K562 (cell line): Measurements from ENCODE around the gene STK33.

Experiments used
- CHCHD3 ChIP-seq: fragments of 250-450 bp; sonication (Bioruptor Pico); IDR thresholded peaks from 2 replicates; pipeline ENCODE4 v2.1.2; 2022; ENCODE audit warnings: mild to moderate bottlenecking
- CTCF ChIP-seq, 3 experiments: IDR thresholded peaks in 2 of 3; conservative IDR thresholded peaks in 1 of 3; 2 replicates each; pipeline ENCODE4 v1.5.1; 2011 to 2012; ENCODE audit warnings: low read length in 3 of 3, mild to moderate bottlenecking in 3 of 3, control low read depth in 2 of 3, improper control_type of control experiment in 1 of 3, inconsistent platforms in 1 of 3, low read depth in 1 of 3, mixed read lengths in 1 of 3, moderate library complexity in 1 of 3; ENCODE audit not compliant: insufficient read depth in 2 of 3
- JUN ChIP-seq, 2 experiments: sonication (generic) in 1 of 2; formaldehyde crosslinking in 1 of 2; IDR thresholded peaks; 2 replicates each; pipeline versions ENCODE4 v1.6.1 to v1.8.0; 2012 to 2022; ENCODE audit warnings: borderline replicate concordance in 2 of 2, mild to moderate bottlenecking in 2 of 2, improper control_type of control experiment in 1 of 2, low read depth in 1 of 2, low read length in 1 of 2, missing genetic modification reagents in 1 of 2
- KAT8 ChIP-seq: fragments of 450-650 bp; IDR thresholded peaks from 2 replicates; pipeline ENCODE4 v1.6.1; 2016; ENCODE audit warnings: low read depth, mild to moderate bottlenecking
- POLR2AphosphoS5 ChIP-seq: IDR thresholded peaks from 2 replicates; pipeline ENCODE4 v1.6.1; 2011; ENCODE audit warnings: mild to moderate bottlenecking, low read depth, low read length, moderate library complexity; ENCODE audit not compliant: control insufficient read depth, insufficient read depth
- XRCC5 ChIP-seq: fragments of 200-400 bp; formaldehyde crosslinking; IDR thresholded peaks from 2 replicates; pipeline ENCODE4 v1.6.1; 2017; ENCODE audit warnings: low read depth, mild to moderate bottlenecking, low read length
- YY1 ChIP-seq, 3 experiments: IDR thresholded peaks; 2 replicates each; pipeline ENCODE4 v1.6.1; 2011; ENCODE audit warnings: low read length in 2 of 3, mild to moderate bottlenecking in 2 of 3, moderate library complexity in 2 of 3, borderline replicate concordance in 1 of 3, control low read depth in 1 of 3, low read depth in 1 of 3; ENCODE audit not compliant: insufficient read depth in 3 of 3, insufficient replicate concordance in 2 of 3, control insufficient read depth in 1 of 3, insufficient read length in 1 of 3; ENCODE audit errors: extremely low read depth in 1 of 3
- ZNF253 ChIP-seq: fragments of 250-450 bp; sonication (Bioruptor Pico); conservative IDR thresholded peaks from 2 replicates; pipeline ENCODE4 v1.6.1; 2021; ENCODE audit warnings: mild to moderate bottlenecking

GRCh38 chr11:8614497-8614896, 20.5 kb upstream of the STK33 start:
- TF ChIP-seq ZNF253 (CRISPR knock-in tag), result no peak
- no peak for TF ChIP-seq KAT8
- no peak for TF ChIP-seq CTCF (IDR thresholded peaks at IDR 0.05 in 2 of 3, conservative IDR thresholded peaks at IDR 0.05 in 1 of 3; ENCODE audit: insufficient read depth in 2 of 3, low read depth in 1 of 3, low read length in 3 of 3)
- TF ChIP-seq POLR2AphosphoS5, result no peak
- TF ChIP-seq JUN (IDR thresholded peaks at IDR 0.05; ENCODE audit: borderline replicate concordance, low read depth, low read length), result no peak
- no peak for TF ChIP-seq JUN (CRISPR knock-in tag; IDR thresholded peaks at IDR 0.05; ENCODE audit: borderline replicate concordance)
- TF ChIP-seq XRCC5, result no peak
- TF ChIP-seq CHCHD3 (CRISPR knock-in tag), result no peak
- TF ChIP-seq YY1 (IDR thresholded peaks at IDR 0.05; ENCODE audit: borderline replicate concordance in 1 of 3, control insufficient read depth in 1 of 3, extremely low read depth in 1 of 3, insufficient read depth in 3 of 3, insufficient read length in 1 of 3, insufficient replicate concordance in 2 of 3, low read depth in 1 of 3, low read length in 2 of 3), result no peak
